Stimulated activated CD4-positive, alpha-beta T cell treated with anti-CD3 and anti-CD28 coated beads, Interleukin-2, amount 100 ng/mL, for 24 hours (primary cell): ENCODE measurements around the gene MYRIP.
"Not testable (repeated sequence)": the region's sequence is repeated elsewhere in the genome, so short reads cannot be mapped to it uniquely, and the experiment has no call there.

Source experiments
- DNase-seq, 2 donors: peaks; one replicate each; pipeline ENCODE4 v3.0.0-alpha.2; 2020

MYRIP gene

DNA sequence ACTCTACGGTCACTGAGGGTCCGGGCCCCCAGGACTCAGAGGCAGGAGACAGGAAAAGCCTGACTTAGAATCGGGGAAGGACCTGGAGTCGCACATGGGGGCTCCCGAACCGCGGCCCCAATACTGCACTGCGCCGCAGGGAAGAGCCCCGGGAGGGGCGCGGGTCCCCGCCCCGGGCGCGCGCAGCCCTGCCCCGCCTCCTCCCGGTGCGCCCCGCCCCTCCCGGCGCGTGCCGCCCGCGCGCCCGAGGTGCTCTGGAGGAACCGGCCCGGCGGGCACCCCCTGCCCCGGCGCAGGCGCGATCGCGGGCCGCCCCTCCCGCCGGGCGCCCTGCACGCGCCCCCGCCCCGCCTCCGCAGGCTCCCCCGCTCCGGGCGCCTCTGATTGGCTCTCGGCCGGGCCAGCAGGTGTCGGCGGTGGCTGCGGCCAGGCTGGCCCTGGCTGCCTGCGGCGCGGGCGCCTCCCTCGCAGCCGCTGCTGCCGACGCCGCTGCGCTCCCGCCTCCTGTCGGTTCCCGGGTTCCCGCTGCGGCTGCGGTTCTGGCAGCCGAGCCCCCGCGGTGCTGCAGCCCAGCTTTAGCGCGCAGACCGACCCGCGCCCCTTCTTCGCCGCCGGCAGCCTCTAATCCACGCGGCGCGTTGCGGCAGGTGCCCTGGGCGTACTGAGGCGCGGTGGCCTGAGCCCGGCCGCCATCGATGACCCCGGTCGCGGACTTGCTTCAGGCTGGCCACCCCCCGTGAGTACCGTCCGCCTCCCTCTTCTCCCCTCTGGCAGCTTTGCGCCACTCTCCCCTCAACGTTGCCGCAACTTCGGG, at the start of gene MYRIP:
TSS of gene MYRIP (plus strand) at position 429 of the 814 bp plus-strand sequence. CDS start 91,208 bp downstream, outside the sequence.
- peak in 1 of 2 donors; percentile 27 for DNase-seq

DNA sequence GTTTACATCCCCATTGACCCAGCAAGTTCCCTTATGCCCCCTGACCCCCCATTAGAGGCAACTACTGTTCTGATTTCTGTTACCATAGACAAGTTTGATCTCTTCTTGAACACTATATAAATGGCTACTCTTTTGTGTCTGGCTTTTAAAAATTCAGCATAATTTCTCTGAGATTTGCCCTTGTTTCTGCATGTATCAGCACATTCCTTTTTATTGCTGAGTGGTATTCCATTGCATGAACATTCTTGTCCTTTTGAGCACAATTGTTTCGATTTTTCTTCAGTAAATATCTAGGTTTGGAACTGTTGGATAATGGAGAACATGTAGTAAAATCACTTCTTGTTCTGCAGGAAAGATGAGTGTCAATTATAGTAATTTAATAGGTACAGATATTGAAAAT, 49.1 kb upstream of the MYRIP start:
- no peak for DNase-seq

DNA sequence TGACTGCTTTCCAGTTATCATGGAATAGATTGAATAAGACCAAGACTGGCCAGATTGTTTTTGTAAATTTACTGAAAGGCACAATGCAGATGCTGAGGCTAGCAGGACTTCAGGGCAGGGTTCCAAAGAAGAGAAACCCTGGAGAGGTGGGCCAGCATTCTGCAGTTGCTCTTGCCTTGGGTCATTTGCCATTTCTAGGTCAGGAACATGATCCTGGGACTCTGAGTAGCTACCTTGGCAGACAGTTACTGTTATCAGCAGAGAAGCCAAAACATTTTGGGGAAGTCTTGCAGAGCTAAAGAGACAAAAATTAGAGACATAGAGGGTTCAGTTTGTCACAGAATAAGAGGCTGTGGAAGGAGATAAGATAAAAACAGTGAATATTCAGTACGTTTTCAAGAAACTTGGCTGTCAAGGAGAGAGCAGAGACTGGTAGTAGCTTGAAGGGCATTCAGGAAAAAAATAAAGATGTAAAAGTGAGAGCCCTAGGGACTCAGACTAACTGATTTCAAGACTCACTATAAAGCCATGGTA, 46.8 kb upstream of the MYRIP start:
- no peak for DNase-seq

DNA sequence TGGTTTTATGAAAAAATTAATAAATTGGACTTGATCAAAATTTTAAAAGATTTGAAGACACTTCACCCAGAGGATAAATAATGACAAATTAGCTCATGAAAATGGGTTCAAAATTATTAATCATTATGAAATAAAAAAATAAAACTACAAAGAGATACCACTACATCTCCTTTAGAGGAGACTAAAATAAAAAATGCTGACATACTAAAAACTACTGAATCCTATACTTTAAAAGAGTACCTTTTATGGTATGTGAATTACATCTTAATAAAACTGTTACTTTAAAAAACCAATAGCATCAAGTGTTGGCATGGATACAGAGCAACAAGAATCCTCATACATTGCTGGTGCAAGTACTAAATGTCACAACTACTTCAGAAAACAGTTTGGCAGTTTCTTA, 46.0 kb upstream of the MYRIP start:
- no peak for DNase-seq

DNA sequence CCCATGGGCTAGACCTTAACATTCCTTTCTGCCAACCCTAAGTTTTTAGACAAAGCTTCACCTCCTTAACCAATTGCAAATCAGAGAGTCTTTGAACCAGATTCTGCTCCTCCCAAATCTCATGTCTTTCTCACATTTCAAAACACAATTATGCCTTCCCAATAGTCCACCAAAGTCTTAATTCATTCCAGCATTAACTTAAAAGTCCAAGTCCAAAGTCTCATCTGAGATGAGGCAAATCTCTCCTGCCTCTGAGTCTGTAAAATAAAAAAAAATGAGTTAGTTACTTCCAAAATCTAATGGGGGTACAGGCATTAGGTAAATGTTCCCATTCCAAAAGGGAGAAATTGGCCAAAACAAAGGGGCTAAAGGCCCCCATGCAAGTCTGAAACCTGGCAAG, 43.8 kb upstream of the MYRIP start:
- no peak for DNase-seq

DNA sequence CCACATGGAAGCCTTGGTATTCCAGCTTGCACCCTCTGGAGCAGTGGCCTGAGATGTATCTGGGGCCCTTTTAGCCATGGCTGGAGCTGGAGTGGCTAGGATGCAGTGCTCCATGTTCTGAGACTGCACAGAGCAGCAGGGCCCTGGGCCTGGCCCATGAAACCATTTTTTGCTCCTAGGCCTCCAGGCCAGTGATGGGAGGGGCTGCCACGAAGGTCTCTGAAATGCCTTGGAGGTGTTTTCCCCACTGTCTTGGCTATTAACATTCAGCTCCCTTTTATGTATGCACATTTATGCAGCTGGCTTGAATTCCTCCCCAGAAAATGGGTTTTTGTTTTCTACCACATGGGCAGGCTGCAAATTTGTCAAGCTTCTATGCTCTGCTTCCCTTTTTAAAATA, 43.0 kb upstream of the MYRIP start:
- no peak for DNase-seq

DNA sequence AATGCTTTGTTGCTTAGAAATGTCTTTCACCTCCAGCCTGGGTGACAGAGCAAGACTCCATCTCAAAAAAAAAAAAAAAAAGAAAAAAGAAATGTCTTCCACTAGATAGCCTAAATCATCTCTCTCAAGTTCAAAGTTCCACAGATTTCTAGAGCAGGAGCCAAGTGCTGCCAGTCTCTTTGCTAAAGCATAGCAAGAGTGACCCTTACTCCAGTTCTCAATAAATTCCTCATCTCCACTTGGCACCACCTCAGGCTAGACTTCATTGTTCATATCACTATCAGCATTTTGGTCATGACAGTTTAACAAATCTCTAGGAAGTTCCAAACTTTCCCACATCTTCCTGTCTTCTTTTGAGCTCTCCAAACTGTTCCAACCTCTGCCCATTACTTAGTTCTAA, 42.5 kb upstream of the MYRIP start:
- DNase-seq: not testable (repeated sequence)

DNA sequence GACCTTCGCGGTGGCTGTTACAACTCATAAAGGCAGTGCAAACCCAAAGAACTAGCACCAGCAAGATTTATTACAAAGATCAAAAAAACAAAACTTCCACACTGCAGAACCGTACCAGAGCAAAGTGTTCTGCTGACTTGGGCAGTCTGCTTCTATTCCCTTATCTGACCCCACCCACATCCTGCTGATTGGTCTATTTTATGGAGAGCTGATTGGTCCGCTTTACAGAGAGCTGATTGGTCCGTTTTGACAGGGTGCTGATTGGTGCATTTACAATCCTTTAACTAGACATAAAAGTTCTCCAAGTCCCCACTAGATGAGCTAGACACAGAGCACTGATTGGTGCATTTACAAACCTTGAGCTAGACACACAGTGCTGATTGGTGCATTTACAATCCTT, 31.2 kb upstream of the MYRIP start:
- not testable (repeated sequence) for DNase-seq

DNA sequence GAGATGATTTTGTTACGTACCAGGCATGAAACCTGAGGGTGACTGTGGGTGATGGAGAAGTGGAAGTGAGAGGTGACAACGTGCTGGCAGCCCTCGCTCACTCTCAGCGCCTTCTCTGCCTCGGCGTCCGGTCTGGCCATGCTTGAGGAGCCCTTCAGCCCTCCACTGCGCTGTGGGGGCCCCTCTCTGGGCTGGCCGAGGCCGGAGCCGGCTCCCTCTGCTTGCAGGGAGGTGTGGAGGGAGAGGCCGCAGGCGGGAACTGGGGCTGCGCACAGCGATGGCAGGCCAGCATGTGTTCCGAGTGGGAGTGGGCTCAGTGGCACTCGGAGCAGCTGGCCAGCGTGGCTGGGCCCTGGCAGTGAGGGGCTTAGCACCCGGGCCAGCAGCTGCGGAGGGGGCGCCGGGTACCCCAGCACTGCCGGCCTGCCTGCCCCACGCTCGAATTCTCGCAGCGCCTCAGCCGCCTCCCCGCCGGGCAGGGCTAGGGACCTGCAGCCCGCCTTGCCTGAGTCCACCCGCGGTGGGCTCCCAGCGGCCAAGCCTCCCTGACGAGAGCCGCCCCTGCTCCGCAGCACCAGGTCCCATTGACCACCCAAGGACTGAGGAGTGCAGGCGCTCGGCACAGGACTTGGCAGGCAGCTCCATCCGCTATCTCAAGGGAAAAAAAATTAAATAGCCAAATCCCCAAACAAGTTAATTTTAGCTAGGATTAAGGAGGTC, 29.7 kb upstream of the MYRIP start:
- DNase-seq: no peak

DNA sequence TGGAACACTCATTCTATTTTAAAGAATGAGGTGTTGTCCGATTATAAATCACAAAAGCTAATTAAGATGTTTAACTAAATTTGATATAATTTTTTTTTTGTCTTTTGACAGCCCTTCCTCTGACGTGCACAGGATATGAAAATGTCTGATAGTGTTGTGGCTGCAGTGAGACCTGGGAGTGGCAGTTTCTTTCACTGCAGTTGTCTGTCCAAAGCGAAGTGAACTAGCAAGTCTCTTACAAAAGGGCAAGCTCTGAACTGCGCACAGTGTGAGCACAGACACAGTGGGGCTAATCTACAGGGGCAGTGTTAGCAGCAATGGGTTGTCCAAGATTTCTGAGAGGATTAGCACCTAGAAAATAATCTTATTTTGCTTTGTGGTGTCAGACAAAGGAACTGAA, 29.1 kb upstream of the MYRIP start:
- DNase-seq: no peak

DNA sequence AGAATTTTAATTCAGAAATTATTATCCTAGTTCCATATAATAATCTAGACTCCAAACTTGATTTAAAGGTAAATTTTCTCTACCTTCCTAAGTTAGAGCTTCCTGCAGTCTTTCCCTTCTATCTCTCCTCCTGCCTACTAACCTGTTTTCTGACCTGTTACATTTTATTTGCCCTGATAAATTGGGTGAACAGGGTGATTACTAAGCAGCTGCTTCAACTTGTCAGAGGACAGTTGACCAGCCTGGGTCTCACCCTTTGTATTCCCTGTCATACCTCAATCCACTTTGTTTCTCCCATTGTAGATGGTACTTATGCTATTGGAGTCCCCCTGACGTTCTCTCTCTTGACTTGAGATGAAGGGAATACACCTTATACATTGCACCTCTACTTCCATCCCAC, 28.4 kb upstream of the MYRIP start:
- no peak for DNase-seq

DNA sequence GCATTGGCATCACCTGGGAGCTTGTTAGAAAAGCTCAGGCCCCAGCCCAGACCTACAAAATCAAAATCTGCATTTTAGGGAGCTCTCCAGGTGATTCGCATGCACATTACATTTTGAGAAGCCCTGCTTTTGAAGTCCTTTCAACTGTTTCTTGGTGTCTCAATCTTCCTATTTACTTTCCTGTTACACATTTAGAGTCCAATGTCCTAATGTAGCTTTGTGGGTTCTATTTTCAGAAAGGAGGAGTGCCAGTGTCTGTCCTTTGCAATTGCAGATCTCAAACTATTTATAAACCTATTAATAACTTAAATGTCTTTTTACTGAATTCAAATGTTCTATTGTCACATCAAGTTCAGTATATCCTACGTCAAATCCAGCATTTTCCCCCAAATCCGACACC, 27.8 kb upstream of the MYRIP start:
- no peak for DNase-seq

DNA sequence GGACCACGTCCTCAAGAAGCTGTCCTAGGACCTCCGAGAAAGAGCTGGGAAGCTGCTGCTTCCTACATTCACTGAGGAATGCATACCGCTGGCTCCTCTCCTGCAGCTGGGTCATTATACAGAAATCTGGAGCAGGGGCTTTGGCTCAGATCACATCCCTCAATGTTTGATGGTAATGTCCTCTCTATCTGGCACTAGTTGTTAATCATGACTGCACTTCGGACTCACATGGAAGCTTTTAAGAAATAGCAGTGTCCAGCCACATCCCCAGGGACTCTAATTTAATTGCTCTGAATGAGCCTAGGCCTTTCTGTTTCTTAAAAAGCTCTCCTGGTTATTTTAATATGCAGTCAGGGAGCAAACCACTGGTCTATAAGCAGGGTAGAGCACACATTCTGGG, 25.7 kb upstream of the MYRIP start:
- DNase-seq: no peak

DNA sequence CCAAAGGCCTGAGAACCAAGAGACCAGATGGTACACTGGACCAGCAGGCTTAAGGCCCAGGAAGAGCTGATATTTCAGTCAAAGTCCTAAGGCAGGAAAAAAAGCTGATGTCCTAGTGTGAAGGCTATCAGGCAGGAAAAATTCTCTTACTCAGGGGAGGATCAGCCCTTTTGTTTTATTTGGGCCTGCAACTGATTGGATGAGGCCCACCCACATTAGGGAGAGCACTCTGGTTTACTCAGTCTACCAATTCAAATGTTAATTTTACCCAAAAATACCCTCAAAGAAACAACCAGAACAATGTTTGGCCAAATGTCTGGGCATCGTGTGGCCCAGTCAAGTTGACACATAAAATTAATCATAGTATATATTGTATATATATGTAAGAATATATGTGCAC, 24.5 kb upstream of the MYRIP start:
- no peak for DNase-seq

DNA sequence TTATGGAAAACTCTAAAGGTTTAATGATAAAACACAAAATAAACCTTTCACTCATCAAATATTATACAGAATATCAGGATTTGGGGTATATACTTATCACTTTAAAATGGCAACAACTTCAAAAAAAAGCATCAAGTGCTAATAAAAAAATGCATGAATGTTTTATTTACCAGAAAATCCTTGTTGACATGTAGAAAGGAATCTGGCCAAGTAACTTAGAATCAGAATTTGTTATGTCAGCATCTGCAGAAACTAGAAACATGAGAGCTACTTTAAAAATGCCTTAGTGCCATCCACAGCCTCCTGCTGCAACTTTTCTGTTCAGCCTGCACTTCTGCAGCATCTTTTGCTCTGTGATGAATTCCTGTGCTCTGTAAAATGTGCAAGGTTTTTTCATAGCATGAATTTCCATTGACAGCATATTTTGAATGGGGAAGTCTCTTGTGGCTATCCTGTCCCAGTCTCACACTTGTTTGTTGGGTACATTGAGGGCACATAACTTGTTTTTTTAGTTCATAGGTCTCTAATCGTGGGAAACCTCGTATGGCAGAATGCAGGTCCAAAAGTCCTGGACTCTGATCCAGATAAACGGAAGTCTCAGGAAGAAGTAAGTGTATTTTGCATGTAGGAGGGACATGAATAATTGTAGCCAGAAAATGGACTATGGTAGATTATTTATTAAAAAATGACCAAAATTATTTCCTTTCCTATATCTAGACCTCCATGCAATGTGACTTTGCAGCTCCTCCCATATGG, 21.1 kb upstream of the MYRIP start:
- no peak for DNase-seq

DNA sequence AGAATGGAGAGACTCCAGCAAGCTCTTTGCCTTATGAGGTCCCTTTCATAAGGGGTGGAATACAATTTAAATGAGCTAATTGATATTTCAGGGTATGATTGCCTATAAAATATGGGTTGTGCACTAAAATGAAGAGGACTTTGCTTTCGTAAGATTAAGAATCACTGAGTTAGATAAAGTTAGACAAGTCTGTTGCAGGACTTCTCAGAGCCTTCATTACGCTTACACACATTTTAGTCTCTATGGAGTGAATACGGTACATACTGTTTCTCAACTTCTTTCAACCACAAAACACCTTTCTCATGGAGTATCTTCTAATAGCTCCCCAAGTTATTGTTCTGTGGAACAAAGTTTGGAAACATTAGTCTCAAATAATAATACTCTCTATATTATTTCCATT, 17.8 kb upstream of the MYRIP start:
- no peak for DNase-seq

DNA sequence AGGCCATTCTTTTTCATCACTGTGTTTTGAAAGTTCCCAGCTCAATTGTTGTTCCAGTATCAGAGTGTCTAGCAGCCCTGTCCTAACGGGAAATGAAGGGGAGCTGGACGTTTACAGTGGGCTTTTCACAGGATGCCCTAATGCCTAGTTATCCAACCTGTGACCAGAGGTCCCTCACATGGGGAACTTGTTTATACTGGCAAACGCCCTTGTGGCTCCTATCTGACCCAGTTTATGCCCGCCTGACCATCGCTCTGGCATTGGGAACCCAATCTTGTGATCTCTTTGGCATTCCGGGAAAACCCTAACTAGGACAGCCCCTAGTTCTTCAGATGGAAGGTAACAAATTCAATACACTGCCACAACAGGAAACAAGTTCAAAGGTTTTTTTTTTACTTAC, 14.5 kb upstream of the MYRIP start:
- DNase-seq: no peak

DNA sequence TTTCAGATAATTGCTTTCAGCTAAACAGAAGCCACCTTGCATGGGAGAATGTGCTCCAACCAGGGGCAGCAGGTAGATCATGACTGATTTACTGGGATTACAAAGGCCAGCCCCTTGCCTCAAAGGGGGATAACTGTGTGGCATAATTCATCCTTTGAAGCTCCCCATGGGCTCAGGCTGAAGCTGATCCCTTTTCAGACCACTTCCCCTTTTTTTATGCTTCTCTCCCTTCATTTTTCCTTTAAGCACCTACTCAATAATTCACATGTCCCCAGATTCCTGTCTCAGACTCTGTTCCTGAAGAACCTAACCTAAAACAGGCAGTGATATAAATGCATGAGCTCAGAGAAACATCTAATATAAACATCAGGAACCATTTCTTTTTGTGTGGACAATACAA, 8.2 kb upstream of the MYRIP start:
- DNase-seq: no peak

DNA sequence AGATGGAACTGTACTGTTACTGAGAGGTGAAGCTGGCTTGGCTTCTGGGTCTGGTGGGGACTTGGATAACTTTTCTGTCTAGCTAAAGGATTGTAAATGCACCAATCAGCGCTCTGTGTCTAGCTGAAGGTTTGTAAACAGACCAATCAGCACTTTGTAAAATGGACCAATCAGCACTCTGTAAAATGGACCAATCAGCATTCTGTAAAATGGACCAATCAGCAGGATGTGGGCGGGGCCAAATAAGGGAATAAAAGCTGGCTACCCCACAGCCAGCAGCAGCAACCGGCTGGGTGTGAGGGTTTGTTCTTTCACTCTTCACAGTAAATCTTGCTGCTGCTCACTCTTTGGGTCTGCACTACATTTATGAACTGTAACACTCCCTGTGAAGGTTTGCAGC, 6.9 kb upstream of the MYRIP start:
- not testable (repeated sequence) for DNase-seq

DNA sequence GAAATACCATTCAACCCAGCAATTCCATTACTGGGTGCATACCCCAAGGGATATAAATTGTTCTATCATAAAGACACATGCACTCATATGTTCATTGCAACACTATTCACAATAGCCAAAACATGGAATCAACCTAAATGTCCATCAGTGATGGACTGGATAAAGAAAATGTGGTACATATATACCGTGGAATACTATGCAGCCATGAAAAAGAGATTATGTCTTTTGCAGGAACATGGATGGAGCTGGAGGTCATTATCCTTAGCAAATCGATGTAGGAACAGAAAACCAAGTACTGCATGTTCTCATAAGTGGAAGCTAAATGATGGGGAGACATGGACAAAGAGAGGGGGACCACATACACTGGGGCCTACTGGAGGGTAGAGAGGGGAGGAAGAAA, 5.5 kb upstream of the MYRIP start:
- no peak for DNase-seq

DNA sequence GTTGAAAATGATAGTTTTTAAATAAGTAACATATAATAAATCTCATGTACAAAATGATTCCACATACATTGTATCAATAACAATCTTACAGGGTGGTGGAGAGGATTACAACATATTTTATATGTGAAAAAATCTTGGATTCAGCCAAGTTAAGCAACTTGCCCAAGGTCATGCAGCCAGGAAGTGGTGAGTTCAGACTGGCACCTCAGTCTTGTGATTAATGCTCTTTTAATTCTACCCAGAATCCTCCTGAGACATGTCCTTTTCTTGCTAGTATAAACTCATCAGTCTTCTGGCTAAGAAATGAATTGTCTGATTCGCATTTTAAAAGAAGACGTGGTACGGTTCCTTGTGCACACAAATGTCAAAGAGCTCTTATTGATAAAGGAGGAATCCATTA, 4.5 kb upstream of the MYRIP start:
- DNase-seq: no peak

DNA sequence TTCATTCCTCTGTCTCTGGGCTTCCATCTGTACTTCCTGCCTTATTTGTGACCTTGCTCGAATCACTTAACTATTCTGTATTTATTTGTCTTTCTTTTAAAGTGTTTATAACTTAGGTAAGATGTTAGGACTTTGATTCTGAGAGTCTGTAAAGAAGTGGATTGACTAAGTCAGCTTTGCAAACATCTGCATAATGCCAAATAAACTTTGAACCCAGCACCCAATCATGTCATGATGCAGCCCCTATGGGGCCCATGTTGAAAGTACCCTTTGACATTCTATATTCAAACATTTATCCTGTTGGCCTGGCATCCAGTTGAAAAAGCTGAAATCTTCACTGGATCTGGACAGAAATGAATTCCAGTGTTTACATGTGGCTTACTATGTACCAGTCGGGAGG, 3.8 kb upstream of the MYRIP start:
- DNase-seq: no peak

DNA sequence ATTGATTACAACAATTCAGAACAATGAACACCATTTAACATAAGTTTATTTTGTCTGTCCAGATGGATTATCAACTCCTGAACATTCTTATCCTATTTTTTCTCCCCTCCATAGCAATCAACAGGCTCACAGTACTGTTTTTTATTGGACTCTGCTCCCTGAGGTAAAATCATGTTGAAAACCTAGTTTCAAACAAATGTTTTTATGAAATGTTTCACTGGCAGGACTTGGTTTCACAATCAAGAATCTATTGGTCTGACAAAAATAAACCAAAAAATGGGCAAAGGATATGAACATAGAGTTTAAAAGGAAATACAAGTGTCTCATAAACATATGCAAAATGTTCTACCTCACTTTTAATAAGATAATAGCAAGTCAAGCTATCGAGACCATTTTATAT, 2.6 kb upstream of the MYRIP start:
- no peak for DNase-seq
